HG03460 (cell line): Measurements from ENCODE around the gene ARHGEF17.
"Not testable (repeated sequence)": the region's sequence is repeated elsewhere in the genome, so short reads cannot be mapped to it uniquely, and the experiment has no call there.

Experiments used
- ATAC-seq: cut with Tn5 transposase; IDR thresholded peaks from one replicate; pipeline ENCODE4 v1.9.1; 2021; ENCODE audit not compliant: unreplicated experiment

Gene ARHGEF17, protein sequence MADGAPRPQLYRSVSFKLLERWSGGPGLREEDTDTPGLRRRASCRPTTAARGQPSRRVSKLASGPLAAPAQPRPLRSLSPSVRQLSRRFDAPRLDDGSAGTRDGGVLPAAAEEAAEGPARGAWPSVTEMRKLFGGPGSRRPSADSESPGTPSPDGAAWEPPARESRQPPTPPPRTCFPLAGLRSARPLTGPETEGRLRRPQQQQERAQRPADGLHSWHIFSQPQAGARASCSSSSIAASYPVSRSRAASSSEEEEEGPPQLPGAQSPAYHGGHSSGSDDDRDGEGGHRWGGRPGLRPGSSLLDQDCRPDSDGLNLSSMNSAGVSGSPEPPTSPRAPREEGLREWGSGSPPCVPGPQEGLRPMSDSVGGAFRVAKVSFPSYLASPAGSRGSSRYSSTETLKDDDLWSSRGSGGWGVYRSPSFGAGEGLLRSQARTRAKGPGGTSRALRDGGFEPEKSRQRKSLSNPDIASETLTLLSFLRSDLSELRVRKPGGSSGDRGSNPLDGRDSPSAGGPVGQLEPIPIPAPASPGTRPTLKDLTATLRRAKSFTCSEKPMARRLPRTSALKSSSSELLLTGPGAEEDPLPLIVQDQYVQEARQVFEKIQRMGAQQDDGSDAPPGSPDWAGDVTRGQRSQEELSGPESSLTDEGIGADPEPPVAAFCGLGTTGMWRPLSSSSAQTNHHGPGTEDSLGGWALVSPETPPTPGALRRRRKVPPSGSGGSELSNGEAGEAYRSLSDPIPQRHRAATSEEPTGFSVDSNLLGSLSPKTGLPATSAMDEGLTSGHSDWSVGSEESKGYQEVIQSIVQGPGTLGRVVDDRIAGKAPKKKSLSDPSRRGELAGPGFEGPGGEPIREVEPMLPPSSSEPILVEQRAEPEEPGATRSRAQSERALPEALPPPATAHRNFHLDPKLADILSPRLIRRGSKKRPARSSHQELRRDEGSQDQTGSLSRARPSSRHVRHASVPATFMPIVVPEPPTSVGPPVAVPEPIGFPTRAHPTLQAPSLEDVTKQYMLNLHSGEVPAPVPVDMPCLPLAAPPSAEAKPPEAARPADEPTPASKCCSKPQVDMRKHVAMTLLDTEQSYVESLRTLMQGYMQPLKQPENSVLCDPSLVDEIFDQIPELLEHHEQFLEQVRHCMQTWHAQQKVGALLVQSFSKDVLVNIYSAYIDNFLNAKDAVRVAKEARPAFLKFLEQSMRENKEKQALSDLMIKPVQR (N-terminal part only)

DNA sequence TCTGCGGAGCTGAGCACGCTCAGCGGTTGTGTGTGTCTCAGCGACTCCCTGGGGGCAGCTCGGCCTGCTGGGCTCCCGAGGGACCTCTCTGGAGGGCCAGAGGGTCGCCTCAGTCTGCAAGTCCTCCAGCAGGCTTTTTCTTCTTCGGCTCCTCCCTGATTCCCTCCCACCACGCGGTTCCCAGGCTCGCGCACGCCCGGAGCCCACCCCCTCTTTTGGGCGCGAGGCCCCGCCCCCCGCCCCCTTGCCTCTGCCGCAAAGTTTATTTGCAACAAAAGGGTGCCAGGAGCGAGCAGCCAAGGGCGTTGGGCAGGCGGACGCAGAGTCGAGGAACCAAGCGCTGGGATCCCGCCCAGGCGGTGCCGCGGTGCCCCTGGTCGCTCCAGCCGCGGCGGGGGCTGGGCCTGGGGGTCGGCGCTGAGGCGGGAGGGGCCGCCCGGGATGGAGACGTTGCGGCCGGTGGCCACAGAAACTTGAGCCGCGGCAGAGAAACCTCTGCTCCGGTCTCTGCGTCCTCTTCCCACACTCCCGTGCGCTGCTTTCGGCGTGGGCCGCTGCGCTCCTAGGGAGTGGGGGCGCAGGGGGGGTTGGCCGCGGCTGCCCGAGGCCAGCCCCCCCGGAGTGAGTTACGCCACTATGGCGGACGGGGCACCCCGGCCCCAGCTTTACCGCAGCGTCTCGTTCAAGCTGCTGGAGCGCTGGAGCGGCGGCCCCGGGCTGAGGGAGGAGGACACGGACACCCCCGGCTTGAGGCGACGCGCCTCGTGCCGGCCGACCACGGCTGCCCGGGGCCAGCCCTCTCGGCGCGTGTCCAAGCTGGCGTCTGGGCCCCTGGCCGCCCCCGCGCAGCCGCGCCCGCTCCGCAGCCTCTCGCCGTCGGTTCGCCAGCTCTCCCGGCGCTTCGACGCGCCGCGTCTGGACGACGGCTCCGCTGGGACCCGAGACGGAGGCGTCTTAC, at the start of gene ARHGEF17:
Gene ARHGEF17 (plus strand): TSS at position 274 of the 958 bp plus-strand sequence. CDS start 363 bp downstream, at position 637.
- no peak for ATAC-seq

DNA sequence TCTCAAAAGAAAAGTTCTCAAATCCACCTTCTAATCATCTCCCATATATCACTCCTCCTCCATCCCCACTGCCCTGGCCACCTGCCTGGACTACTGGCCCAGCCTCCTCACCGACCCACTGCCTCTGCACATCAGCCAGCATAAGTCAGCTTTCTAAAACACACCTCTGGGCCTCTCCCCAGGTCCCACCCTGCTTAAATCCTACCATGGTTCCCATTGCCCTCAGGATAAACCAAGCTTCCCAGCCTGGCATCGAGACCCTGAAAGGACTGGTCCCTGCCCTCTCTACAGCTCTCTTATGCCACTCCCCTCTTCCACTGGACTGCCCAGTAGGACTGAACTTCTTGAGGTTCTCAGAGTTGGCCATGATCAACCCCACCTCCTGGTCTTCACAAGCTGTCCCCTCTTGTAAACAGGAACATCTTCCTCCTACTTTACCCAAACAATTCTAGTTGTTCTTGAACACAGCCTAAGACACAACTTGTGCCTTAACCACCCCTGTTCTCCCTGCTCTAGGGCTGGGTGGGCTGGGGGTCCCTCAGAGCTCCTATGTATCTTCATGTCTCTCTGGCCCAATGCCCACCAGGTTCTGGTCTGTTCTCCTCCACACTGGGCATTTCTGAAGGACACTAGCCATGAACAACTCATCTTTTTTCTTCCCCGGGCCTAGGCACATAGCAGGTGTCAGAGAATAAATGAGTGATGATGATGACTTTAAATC, 48.5 kb upstream of the ARHGEF17 start:
- no peak for ATAC-seq

DNA sequence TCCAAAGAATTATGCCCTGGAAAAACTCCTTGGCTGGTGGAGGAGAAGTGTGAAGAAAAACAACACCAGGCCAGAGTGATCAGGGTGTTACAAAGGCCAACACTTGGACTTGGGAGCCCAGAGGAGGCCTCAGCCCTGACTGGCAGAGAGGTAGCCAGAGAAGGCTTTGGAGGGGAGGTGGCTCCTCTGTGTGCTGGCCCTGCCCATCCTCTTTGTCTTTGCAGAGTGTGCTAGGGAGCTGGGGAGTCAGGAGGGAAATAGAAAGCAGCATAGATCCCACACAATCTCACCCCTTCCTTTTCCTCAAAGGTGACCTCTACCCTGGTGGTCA, 48.0 kb upstream of the ARHGEF17 start:
- no peak for ATAC-seq

DNA sequence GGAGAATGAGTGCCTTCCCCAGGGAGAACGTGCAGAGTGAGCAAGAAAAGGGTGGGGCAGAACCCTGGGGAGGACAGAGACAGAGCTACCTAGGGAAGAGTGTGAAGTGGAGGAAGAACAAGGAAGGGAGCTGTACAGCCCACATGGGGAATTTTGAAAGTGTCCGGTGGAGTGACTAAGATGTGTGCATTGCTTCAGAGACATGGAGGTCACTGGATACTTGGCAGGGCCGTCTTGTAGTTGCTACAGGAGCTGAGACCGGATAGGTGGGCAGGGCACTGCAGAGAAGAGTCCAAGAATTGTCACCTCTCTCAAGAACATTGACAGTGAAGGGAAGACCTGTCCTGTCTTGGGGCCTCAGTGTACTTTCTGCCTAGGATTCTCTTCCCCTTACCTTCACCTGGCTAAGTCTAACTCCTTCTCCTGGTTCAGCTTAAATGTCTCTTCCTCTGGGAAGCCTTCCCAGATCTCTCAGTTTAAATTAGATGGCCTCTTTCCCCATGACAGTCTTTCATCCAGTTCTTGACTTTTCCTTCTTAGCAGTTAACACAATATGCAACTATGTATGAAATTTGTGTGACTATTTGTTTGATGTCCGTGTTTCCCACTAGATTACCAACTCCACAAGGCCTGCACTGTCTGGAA, 45.1 kb upstream of the ARHGEF17 start:
- ATAC-seq = no peak

DNA sequence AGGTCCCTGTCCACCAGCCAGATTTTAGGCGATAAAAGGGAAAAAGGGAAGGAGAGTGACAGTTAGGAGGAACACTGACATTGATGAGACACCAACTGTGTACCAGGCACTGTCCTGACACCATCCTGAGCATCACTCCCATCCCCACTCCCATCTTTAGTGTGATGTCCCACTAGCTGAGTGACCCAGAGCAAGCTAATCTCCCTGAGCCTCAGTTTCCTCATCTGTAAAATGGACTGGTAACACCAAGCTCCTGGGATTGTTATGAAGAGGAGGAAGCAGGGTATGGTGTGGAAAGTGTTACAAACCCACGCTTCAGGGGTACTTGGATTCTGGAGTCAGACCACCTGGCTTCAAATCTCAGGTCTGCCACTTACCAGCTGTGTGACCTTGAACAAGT, 44.4 kb upstream of the ARHGEF17 start:
- no peak for ATAC-seq

DNA sequence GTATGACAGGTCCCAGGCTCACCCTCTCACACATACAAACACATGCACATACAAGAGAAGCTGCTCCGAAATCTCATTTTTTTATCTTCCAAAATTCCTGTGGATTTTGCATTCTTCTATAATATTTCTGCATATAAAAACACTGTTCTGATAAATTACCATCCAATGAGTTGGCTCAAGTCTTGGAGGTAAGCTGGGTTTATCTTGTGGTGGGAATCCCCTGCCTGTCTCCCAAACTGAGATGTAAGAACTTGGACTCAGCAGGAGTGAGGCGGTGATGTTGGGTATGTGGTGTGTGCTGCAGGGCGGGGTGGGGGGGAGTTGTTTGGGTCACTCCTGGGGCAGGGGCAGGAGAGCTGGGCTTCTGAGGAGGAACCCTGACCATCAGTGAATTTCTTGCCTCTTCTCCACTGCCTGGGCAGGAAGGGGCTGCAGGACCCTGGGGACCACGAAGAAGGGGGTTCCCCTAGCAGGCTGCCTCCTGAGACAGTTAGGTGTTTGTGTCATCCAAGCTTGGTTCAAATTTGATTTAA, 42.7 kb upstream of the ARHGEF17 start:
- no peak for ATAC-seq

DNA sequence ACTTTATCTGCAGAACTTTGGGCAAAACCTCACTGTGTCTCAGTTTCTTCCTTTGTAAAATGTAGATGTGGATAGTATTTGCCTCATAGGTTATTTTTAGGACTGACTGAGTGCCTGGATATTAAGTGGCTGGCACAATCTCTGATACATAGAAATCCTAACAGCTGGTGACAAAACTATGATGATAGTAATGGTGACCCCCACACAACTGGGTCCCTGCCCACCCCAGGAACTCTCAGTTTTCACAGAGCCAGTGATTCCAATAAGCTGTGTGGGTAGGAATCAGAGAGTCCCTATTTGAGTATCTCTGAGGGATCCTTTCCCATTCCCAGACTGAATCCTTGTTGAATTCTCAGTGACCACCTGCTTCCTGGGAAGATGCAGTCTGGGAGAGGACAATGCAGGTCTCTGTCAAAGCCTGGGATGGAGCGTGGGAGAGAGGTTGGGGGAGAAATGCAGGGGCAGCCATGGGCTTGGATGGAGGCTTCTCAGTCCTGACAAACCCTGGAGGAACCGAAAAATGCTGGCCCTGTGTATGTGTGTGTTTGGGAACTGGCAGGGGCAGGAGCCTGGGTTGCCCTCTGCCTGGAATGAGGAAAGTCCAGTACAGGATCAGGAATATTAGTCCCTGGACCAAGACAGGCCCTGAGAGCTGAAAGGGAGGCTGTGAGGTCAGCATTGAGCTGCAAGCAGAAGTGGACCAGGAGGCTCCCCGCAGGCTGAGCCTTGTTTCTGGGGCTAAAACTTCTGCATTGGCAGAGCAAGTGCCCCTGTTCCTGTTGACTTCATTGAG, 42.0 kb upstream of the ARHGEF17 start:
- no peak for ATAC-seq

DNA sequence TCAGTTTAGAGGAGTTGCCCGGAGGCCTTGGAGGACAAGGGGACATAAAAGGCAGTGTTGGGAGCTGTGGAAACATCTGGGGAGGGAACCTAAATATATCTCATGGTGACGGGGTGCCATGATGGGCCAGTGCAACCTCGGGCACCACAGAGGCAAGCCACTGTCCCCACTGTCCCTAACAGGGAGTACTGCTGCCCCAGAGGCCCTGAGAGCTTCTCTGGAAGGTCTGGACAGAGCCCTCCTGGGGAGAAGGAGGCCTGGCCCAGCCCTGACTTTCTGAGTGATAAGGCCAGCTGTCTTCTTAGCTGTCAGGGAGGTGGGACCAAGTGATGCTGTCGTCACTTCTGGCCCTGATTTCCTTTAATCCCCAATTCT, 41.4 kb upstream of the ARHGEF17 start:
- no peak for ATAC-seq

DNA sequence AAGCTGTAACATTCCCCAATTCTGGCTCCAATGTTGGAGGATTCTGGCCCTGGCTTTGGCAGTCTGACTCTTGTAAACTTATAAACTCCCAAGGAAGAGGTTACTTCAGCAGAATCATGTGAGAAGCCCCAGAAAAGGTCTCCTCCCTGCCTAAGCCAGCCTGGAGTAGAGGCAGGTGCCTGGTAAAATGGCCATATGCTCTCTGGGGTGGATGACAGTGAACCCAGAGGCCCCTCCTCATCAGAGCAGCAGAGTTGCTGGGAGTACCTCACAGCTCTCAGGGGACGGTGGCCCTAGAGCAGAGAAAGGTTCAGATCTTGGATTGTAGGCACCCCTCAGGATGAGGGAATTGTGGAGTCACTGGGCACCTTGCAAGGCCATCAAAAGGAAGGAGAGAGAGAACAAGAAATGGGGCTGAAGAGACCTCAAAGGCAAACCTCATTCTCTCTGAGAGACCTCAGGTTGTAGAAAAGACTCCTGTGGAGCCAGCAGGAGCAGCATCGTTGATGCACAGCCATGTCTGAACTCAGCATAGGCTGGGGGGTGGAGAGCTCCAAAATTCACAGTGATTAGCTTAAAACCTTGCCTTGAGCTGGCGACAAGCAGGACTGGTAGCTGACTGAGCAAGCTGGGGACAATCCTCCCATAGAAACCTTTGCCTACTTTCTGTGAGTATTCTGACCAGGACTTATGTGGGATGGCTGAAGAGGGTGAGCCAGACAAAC, 40.8 kb upstream of the ARHGEF17 start:
- ATAC-seq = no peak

DNA sequence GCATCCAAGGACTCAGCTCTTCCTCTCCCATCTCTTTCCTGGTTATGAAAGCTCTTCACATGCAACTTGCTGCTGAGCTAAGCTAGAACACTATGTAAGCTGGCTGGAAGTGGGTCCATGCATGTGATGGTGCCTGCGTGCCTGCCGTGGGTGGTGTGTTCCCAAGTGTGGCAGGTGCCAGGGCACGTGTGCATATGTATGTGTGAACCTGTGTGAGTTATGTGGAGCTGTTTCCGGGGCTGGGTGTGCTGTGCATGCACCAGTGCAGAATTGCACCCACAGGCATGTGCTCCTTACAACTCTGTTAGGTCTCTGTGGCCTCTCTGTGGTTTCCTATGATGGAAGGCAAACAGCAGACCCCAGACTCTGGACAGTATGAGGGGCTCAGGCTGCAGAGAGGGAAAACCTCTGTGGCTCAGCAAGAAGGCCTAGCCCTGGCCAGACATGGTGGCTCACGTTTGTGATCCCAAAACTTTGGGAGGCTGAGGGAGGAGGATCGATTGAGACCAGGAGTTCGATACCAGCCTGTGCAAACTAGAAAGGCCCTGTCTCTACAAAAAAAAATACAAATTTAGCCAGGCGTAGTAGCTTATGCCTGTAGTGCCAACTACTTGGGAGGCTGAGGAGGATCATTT, 40.1 kb upstream of the ARHGEF17 start:
- no peak for ATAC-seq

DNA sequence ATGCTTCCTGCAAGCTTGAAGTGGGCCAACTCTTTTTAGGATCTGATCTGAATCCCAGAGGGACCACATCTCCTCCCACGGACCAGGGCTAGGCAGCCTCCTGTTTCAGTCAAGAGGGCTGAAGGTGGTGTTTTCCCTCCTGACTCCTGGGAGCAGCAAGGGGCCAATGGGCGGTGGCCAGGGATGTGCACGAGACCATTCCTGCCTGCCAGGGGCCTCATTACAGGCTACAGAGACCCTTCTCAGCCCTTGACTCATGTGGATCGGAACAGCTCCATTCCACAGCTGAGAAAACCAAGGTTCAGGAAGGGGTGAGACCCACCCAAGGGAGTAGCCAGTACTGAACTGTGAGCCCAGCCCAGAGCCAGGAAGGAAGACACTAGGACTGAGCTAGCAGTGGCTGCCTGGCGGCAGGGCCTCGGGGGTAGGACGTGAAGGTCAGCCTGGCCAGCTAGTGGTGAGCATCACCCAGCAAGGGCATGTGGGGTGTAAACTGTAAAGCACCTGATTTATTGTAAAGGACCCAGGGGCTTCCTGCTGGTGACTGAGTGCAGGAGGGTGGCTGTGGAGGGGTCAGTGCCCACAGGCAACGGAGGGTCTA, 39.3 kb upstream of the ARHGEF17 start:
- ATAC-seq = no peak

DNA sequence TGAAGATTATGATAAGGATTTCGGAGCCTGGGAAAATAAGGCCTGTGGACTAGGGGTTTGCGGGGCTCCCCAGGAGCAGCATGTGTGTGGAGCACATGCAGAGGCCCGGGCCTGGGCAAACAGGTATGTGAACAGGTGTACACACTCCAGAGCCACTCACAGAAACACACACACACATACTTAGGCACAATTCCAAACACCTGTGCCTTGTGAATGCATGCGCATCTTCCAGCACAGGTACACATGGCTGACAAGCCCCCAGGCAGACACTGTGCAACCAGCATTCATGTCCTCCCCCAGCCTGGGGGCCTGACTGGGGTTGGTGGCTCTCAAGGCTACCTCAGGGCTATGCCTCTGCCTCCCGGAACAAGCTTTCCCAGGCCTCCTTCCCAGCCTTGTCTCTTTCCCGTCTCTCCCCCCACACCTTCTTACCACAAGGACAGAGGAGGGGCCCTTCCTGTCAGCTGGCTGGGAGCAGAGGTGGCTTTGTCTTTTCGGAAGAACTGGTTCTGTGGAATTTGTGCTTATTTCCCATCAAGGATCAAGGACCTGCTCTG, 38.5 kb upstream of the ARHGEF17 start:
- no peak for ATAC-seq

DNA sequence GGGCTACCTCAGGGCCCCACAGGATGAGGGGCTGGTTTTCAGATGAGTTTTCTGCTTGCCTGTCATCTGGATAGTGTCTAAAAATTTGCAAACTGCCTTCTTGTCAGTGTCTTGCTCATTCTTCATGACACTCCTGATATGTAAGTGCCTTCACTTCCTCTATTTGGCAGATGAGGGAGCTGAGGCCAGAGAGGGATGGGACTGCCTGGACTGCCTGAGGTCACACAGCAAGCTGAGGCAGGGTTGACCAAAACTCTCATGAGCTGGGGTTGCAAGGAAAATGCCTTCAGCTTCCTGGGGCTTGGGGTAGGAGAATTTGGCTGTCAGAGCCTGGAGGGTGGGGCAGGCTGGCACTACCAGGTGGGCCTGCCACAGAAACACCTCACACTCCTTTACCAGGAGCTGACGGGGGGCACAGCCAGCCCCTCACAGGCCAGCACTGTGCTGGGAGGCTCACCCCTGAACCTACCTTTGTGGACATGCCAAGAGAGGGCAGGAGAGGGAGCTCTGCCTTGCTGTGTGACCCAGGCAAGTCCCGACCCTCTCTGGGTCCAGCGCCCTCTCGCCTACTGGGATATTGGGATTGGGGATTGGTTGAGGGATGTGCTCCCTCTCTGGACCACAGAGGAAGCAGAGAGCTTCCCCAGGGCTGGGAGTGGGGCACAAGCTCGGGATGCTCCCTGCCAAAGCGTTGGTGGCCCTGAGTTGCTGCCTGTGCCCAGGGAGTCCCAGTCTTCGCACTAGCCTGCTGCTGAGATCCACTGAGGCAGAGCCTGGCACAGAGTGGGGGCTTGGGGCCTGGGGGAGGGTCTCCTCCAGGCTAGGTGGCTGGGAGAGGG, 37.8 kb upstream of the ARHGEF17 start:
- ATAC-seq = no peak

DNA sequence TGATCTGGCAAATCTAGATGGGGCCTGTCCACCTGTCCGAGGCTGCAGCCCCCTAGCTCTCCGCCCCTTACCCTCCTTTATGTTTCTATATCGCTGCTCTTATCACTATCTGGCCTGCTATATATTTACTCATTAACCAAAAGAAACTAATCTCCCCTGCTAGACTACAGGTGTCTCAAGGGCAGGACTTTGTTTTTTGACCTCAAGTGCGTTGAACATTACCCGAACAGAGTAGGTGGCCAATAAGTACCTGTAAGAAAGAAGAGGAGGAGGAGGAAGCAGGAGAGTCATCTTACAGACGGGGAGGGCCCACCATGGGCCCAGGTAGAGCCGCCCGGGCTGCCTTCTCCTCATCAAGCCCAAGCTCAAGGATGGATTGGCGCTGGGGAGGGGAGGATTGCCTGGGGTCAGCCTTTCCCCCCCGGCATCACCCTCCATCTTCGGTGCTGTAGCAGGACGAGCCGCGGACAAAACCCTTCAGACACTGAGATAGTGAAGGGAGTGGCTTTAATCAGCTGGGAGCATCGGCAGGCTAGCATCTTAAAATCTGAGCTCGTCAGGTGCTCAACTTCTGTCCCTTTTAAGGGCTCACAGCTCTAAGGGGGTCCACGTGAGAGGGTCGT, 37.1 kb upstream of the ARHGEF17 start:
- no peak for ATAC-seq

DNA sequence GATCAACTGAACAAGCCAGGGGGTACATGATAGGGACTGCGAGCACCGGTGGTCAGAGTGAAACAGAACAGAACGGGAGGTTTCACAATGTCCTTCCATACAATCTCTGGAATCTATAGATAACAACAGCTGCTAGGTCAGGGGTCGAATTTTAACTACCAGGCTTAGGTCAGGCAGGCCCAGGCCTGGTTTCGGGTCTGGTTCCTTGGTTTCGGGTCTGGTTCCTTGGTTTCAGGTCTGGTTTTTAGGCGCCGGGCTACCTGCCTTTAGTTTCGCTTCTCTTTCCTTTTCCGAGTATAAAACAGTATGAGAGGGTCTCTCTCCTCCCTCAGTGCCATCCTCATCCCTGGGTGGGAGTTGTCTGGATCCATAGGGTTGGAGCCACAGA, 36.6 kb upstream of the ARHGEF17 start:
- ATAC-seq = not testable (repeated sequence)
